GM21390 (cell line): ENCODE measurements around the gene NPAS3.

ENCODE experiments used
- ATAC-seq: cut with Tn5 transposase; IDR thresholded peaks from one replicate; pipeline ENCODE4 v1.9.1; 2021; ENCODE audit not compliant: unreplicated experiment

NPAS3 gene

DNA sequence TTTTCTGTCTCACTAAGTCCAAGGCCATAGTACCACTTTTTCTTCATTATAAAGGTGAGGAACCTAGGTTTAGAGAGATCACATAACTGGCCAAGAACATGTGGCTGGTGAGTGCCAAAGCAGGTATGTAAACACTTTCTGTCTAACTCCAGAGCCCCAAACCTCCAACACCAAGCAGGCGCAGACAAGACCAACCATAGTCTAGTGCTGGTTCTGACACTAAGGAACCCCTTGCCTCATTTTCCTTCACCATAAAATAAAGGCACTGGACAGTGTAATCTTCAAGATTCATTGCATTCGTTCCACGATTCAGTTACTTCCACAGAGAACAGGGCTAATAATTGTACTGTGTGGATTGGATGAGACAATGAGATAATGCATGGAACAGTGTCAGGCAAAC, 71.0 kb downstream of the NPAS3 start:
- no peak for ATAC-seq

DNA sequence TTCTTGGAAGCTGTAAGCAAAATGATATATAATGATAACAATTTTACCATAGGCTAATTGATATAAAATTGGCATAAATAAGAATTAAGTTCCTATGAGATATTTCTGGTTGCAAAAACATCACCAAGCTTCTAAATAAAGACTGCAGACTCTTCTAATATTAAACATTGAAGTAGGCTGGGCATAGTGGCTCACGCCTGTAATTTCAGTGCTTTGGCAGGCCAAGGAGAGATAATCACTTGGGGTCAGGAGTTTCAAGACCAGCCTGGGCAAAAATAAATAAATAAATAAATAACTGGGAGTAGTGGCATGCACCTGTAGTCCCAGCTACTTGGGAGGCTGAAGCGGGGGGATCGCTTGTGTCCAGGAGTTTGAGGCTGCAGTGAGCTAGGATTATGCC, 71.8 kb downstream of the NPAS3 start:
- no peak for ATAC-seq

DNA sequence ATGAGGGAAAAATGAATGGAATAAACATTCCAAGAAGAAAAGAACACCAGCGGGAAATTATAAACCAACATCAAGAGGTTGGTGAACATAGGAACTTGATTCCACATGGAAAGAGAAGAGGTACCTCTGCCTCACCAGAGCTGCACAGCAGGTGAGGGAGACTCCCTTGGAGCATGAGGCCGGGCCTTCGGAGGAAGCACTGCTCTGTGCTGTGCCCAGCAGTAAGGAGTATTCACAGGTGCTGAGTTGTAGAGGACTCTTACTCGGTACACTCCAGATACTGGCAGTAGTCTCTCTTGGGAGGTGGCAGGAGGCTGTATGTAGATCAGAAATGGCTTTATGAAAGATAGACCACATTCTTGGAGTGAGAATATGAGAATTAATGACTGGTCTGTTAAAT, 76.0 kb downstream of the NPAS3 start:
- ATAC-seq, result no peak

- no peak for ATAC-seq
These were observed 77.9 kb downstream of the NPAS3 start for GRCh38 chr14:33016613-33017012.

DNA sequence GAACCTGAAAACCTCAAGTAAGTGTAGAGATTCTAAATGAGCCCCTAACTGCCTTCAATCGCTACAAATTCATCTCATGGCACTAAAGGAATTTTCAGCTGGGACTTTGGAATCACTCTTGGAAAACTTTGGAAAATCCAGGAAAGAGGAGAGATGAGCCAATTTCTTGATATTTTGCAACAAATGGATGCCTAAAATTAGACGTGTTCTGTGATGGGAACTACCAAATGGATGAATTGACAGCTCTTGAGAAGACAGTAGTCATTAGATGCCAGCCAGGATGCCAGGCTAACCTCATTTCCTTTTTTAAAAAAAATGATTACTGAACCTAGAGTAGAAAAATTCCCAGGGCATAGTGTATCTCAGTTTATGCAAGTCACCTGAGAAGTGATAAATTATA, 78.3 kb downstream of the NPAS3 start:
- ATAC-seq, result no peak

DNA sequence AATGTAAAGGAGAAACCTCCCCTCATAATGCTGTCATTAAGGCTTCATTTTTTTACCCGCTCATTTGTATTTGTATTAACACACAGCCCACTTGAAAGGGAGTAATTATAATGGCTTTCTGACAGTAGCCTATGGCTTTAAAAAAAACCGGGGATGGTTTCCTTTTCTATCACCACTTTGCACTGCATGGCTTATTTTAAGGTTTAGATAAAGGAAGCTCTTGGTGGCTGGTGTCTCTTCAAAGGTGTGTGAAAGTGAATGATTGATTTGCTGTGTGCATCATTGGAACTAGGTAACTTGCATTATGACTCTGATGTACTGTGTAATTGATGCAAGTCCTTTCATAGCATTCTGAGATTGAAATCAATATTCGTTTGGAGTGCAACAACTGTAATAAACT, 80.7 kb downstream of the NPAS3 start:
- no peak for ATAC-seq

DNA sequence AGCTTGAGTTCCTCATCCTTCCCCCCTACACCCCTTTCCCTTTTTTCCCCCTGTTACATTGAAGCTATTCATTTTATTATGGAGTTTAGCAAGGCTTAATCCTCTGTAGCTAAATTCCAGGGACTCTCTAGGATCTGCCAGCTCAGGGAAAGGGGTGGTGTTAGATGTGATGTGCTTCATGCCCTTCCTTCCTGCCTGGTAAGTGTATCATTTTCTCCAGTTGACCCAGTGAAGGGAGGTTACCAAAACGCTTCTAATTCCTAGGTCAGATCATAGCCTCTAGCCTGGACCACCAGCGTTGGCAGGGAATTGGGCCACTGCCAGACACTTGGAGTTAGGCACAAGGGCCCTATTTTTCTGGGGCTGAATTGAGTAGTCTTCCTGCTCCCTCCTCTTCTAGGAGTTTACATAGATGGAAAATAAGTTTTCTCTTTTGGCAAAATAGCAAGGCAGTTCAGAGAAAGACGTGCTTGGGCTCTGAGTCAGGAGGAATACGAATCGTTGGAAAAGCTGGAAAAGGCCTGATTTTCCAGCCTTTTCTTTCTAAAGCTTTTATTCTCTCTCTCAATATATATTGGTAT, 88.3 kb downstream of the NPAS3 start:
- ATAC-seq, result no peak

- no peak for ATAC-seq
These were observed 90.8 kb downstream of the NPAS3 start for GRCh38 chr14:33029511-33029910.

- no peak for ATAC-seq
These were observed 91.7 kb downstream of the NPAS3 start for GRCh38 chr14:33030386-33030785.

DNA sequence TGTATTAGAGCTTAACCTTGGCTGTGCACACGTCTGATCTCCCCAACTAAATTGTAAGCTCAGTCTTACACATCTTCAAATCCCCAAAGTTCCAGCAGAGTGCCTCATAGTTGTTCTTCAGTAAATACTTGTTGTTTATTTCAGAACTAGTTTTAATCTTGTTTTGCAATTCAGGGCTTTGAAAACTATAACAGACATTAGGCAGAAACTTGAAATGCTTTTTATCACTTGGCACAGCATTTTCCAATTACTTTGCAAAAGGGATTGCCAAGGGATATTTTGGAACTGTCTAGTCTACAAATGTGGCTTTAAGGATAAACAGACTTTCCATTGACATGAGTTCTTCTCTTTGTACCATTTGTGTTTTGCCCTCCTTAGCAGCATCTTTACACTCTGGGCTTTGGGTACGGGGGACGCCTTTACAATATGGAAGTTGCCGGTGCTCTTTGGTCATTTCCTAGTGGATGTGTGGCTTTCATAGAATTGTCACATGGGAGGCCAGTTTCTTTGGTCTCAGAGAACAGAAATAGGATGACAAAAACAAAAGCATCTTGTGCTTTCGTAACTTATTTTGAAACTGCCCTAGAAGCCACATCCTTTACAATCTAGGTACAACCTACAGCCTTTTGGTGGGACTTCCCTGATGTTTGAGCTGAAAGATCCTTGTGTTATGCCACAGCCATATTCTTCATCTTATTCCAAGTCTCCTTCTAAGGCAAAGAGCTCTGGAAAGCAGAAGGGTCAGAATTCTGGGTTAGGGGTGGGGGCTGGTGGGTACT, 96.9 kb downstream of the NPAS3 start:
- ATAC-seq, result no peak

DNA sequence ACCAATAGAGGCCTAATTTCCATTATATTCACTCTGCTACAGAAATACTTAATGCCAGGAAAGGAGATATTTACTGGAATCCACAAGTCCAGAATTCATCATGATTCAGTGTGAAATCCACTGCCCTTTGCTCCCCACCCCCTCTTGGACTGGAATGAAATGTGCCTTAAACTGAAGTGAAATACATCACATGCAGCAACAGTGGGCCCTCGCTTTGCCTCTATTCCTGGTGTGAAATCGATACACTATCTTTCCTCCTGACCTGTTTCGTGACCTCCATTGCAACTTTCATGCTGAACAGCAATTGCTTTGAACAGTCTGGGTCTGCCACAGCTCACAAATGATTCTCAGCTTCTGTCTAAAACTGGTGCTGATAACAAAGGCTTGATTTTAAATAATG, 100.6 kb downstream of the NPAS3 start:
- no peak for ATAC-seq

DNA sequence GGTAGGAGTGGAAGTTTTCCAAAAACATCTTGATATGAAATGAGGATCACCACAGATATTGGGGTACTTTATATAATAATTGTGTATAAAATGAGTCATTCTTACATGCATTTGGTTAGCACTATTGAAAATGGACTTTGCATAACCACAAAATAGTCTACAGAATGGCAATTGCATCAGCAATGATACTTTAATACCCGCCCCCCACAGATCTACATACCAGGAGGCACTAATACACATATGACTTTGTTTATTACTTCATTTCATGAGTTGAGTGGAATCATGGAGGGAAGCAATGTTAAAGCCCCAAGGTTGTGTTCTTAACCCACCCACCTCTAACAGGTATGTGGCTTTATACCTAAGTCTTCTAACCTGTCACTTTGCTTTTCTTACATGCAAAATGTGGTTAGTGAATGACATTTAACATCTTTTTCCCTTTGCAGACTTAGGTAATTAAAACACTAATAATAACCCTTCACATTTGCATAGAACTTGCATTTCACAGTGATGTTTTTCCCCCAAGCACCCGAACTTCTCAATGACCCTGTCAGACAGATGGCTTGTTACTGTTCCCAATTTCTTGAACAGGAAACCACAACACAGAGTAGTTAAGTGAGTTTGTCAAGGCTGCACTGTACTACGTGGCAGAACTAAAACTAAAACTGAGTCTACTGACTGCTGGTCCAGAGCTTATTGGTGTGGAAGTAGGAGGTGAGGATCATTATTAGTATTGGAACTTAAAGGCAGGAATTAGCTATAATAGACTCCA, 101.9 kb downstream of the NPAS3 start:
- ATAC-seq, result no peak

DNA sequence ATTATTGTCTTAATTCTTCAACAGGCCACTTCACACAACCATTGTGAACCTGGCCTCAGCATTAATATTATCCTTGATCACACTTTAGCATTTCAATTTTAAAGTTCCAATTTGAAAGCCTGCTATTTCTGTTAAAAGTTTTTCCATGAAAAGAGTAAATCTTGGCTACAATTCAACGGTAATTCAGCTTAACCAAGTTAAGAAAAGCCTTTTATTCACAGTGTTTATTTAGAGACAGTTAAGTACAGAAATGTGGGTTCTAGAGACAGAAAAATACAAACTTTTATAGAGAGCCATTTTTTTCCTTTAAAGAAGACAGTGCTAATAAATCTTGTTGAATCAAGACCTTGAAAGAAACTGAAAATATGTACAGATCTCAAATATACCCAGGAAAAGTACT, 103.9 kb downstream of the NPAS3 start:
- no peak for ATAC-seq

DNA sequence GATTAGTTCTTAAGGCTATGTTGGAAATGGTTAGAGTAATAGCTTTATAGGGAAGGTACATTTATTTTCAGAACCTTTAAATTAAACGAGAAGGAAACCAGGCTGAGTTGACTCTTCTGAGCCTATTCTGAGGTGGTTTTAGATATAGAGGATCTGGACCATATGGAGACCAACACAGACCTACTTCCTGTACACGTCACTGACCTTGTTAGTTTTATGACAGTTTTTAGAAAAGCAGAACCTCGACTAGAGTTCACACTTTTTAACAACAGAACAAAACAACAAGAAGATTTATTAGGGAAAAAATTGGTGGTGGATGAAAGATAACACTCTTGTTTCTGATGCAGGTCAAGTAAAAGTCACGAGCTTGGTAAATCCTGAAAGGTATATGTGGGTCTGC, 107.1 kb downstream of the NPAS3 start:
- no peak for ATAC-seq

- no peak for ATAC-seq
These were observed 114.3 kb downstream of the NPAS3 start for GRCh38 chr14:33052943-33053342.

DNA sequence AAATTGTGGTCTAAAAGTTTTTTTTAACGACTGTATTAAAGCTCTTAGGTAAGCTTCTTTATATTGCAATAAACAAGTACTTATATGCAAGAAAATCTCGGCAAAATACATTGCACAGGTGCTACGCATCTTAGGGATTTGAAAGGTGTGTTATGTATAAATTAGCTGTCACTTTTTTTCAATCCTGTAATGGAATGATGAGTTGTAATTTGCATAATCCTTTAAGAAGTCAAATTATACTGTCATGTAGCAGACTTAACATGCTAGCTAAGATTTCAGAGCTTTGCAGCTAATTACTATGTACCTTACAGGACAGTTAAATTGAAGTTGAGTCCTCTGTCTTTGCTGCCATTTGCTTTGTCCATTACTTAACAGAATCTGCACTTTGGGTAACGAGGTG, 117.5 kb downstream of the NPAS3 start:
- ATAC-seq, result no peak

DNA sequence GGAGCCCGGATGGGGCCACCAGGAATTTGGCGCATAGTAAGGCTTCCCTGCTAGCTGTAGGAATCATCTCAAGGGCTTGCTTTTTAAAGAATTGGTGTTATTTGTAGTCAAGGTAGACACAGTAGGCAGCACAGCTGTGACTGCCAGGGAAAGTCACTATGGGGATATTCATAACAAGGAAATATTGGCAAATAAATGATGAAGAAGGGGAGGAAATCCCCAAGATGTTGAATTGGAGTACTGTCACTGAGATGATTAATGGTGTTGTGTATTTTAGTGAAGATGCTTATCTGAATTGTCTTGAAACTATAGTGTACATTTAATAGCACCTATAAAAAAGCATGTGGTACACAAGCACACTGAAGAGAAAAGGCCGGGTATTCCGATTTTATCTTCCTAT, 118.9 kb downstream of the NPAS3 start:
- no peak for ATAC-seq

DNA sequence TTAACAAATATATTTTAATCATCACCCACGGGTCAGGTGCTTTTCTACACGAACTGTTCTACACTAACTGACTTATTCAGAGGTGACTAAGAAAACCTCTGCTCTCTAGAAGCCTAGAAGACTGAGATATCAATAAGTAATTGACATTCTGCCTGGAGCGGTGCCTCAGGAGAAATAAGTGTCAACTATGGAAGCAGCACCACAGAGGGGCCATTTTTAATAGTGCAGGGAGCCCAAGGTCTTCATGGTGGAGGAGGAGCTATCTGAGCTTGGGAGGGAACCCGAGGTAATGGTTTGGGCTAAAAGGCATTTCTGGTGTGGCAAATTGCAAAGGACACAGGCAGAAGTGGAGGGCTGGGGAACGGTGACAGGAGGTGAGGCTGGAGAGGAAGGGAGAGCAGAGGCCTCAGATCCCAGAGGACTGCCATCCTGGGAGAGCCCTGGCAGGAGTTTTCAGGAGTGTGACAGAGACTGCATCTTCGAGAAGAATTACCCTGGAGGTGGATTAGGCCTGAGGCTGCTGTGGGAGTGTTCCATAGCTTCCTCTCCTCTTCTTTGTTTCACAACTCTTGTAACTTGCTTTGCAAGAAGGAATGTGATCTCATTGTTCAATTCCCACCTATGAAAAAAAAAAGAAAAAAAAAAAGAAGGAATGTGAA, 123.1 kb downstream of the NPAS3 start:
- ATAC-seq, result no peak

GRCh38 chr14:33062476-33062875, 123.8 kb downstream of the NPAS3 start:
- ATAC-seq, result no peak

GRCh38 chr14:33062881-33063280, 124.2 kb downstream of the NPAS3 start:
- ATAC-seq, result no peak

- no peak for ATAC-seq
These were observed 124.8 kb downstream of the NPAS3 start for GRCh38 chr14:33063521-33063920.

DNA sequence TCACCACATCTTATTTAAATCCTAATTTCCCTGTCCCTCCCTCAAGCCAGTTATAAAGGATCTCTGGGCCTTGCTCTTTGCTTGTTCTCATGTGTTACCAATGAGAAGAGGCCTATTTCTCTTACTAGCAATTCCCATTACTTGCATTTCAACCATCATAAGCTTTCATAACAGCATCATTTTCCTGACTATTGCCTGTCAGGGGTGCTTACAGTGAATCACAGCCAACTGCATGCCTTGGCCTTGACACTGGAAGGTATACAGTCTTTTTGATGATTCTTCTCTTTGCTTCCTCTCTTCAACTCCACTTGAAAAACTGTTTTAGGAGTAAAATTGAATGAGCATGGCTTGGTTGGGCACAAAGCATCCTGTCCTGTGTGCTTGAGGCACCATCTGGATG, 127.0 kb downstream of the NPAS3 start:
- ATAC-seq, result no peak
